IMR-90 (cell line): ENCODE data around the gene COL23A1.
"Not testable (repeated sequence)": the region's sequence is repeated elsewhere in the genome, so short reads cannot be mapped to it uniquely, and the experiment has no call there.

Source experiments
- CEBPB ChIP-seq: IDR thresholded peaks from 2 replicates; pipeline ENCODE4 v1.6.1; 2012; ENCODE audit warnings: low read depth, low read length, improper control_type of control experiment
- CTCF ChIP-seq: conservative IDR thresholded peaks from 2 replicates; pipeline ENCODE4 v1.5.1; 2012; ENCODE audit warnings: mild to moderate bottlenecking, low read depth, low read length, improper control_type of control experiment
- MAFK ChIP-seq: IDR thresholded peaks from 2 replicates; pipeline ENCODE4 v1.6.1; 2012; ENCODE audit warnings: low read depth, low read length, improper control_type of control experiment
- POLR2A ChIP-seq: IDR thresholded peaks from 2 replicates; pipeline ENCODE4 v1.6.1; 2012; ENCODE audit warnings: mild to moderate bottlenecking, low read depth, low read length
- RCOR1 ChIP-seq: IDR thresholded peaks from 2 replicates; pipeline ENCODE4 v1.6.1; 2012; ENCODE audit warnings: mild to moderate bottlenecking, low read length, improper control_type of control experiment; ENCODE audit not compliant: insufficient replicate concordance
- RFX5 ChIP-seq: IDR thresholded peaks from 2 replicates; pipeline ENCODE4 v1.8.0; 2012; ENCODE audit warnings: low read depth, mild to moderate bottlenecking, low read length, moderate library complexity

GRCh38 chr5:178317727-178318126 is 272.5 kb downstream of the COL23A1 start:
- not testable (repeated sequence) for TF ChIP-seq CTCF, POLR2A, MAFK, RCOR1, CEBPB, RFX5
